GM12878 (cell line): ENCODE data around the gene RNF41. TPM values are rescaled to one million over a fixed set of nuclear protein-coding genes. Genes with fewer than 3 reads are reported as not detected.

ENCODE experiments used
- ATAC-seq: fragments of 200-7000 bp; cut with Tn5 transposase; 3 replicates; pipeline ENCODE4 v1.9.1; 2020; ENCODE audit warnings: mild to moderate bottlenecking, moderate library complexity
- BruUV-seq: library from RNA; stranded (reverse); fragments of 400-500 nt; replicated peaks from 2 replicates; lab custom pipeline; 2021; lab: Mats Ljungman, UMichigan
- CTCF ChIA-PET: fragments of 300-600 bp; sonication (Branson Sonifier 250); formaldehyde crosslinking; extraction: SDS; loops from one replicate; lab custom pipeline; 2021; ENCODE audit warnings: inconsistent platforms; lab: Yijun Ruan, JAX
- POLR2A ChIA-PET: fragments of 350-600 bp; formaldehyde crosslinking; extraction: SDS; loops from one replicate; lab custom pipeline; 2021; ENCODE audit warnings: inconsistent platforms; lab: Charles Lee
- RAD21 ChIA-PET: fragments of 300-600 bp; sonication (Branson Sonifier 250); formaldehyde crosslinking; loops from one replicate; lab custom pipeline; 2023; ENCODE audit warnings: antibody characterized with exemption; ENCODE audit not compliant: unreplicated experiment; lab: Charles Lee
- SMC1A ChIA-PET: fragments of 300-600 bp; sonication (Branson Sonifier 250); formaldehyde crosslinking; loops from one replicate; lab custom pipeline; 2023; ENCODE audit not compliant: unreplicated experiment, uncharacterized antibody; lab: Charles Lee
- DNase-seq: peaks from one replicate; pipeline ENCODE4 v3.0.0-alpha.2; 2011; ENCODE audit warnings: low read depth, low spot score
- FAIRE-seq: peaks from 3 replicates; lab custom pipeline; 2011; peaks lifted over from hg19 to GRCh38; lab: Jason Lieb, UNC
- H2AFZ ChIP-seq: 2 replicates; pipeline ENCODE4 v1.6.0; 2011; ENCODE audit warnings: low read depth, low read length, control low read depth; ENCODE audit not compliant: control insufficient read depth
- H3K27ac ChIP-seq: 2 replicates; pipeline ENCODE4 v1.5.1; 2011; ENCODE audit warnings: control low read depth; ENCODE audit not compliant: control insufficient read depth, insufficient read depth
- H3K27me3 ChIP-seq, 2 experiments: replicated peaks in 1 of 2; 2 replicates each; pipeline versions ENCODE4 v1.6.0 to v1.6.1; 2011; ENCODE audit warnings: low read length in 1 of 2; ENCODE audit not compliant: control insufficient read depth in 2 of 2, insufficient read depth in 2 of 2
- H3K36me3 ChIP-seq, 2 experiments: 2 replicates each; pipeline ENCODE4 v1.5.1; 2011; ENCODE audit warnings: low read length in 1 of 2; ENCODE audit not compliant: control insufficient read depth in 2 of 2, insufficient read depth in 2 of 2
- H3K4me1 ChIP-seq: 2 replicates; pipeline ENCODE4 v1.6.1; 2011; ENCODE audit warnings: mild to moderate bottlenecking, low read length, moderate library complexity, mixed read lengths; ENCODE audit not compliant: control insufficient read depth, insufficient read depth
- H3K4me2 ChIP-seq: 2 replicates; pipeline ENCODE4 v1.6.0; 2011; ENCODE audit warnings: control low read depth; ENCODE audit not compliant: control insufficient read depth, insufficient read depth
- H3K4me3 ChIP-seq: fragments of 200-600 bp; sonication (generic); 2 replicates; pipeline ENCODE4 v1.5.1; 2016
- H3K79me2 ChIP-seq: 2 replicates; pipeline ENCODE4 v1.6.0; 2011; ENCODE audit warnings: low read length; ENCODE audit not compliant: control insufficient read depth, insufficient read depth
- H3K9ac ChIP-seq: 2 replicates; pipeline ENCODE4 v1.8.0; 2011; ENCODE audit warnings: low read length, control low read depth, mixed read lengths; ENCODE audit not compliant: control insufficient read depth, insufficient read depth
- H3K9me3 ChIP-seq: replicated peaks from 3 replicates; pipeline ENCODE4 v1.5.1; 2011; ENCODE audit warnings: mild to moderate bottlenecking, low read length; ENCODE audit not compliant: control insufficient read depth, insufficient read depth
- H4K20me1 ChIP-seq: 2 replicates; pipeline ENCODE4 v1.6.0; 2011; ENCODE audit not compliant: control insufficient read depth, insufficient read depth
- ATF3 ChIP-seq: IDR thresholded peaks from 2 replicates; pipeline ENCODE4 v1.6.1; 2011; ENCODE audit warnings: low read depth, mild to moderate bottlenecking, low read length, moderate library complexity, borderline replicate concordance; ENCODE audit errors: extremely low read depth
- BCL11A ChIP-seq: IDR thresholded peaks from 2 replicates; pipeline ENCODE4 v1.6.1; 2011; ENCODE audit warnings: low read depth, low read length
- ETV6 ChIP-seq, 2 experiments: fragments of 450-650 bp in 1 of 2; IDR thresholded peaks in 1 of 2; conservative IDR thresholded peaks in 1 of 2; 2 replicates each; pipeline ENCODE4 v1.6.1; 2014; ENCODE audit warnings: antibody characterized with exemption in 1 of 2, borderline replicate concordance in 1 of 2, low read depth in 1 of 2, mild to moderate bottlenecking in 1 of 2, moderate library complexity in 1 of 2
- HDAC2 ChIP-seq: fragments of 200-600 bp; sonication (generic); IDR thresholded peaks from 2 replicates; pipeline ENCODE4 v1.6.1; 2017
- IRF5 ChIP-seq: fragments of 450-650 bp; IDR thresholded peaks from 2 replicates; pipeline ENCODE4 v1.6.1; 2017; ENCODE audit warnings: borderline replicate concordance
- MYB ChIP-seq: fragments of 150-350 bp; IDR thresholded peaks from 2 replicates; pipeline ENCODE4 v1.6.1; 2014; ENCODE audit warnings: mild to moderate bottlenecking, low read depth, low read length, borderline replicate concordance
- MYC ChIP-seq: IDR thresholded peaks from 2 replicates; pipeline ENCODE4 v1.6.1; 2011; ENCODE audit warnings: mild to moderate bottlenecking, low read length, moderate library complexity, inconsistent platforms; ENCODE audit not compliant: insufficient read depth, insufficient replicate concordance, insufficient read length, severe bottlenecking
- NKRF ChIP-seq: fragments of 450-650 bp; conservative IDR thresholded peaks from 2 replicates; pipeline ENCODE4 v1.6.1; 2017; ENCODE audit warnings: mild to moderate bottlenecking, moderate library complexity
- POLR2AphosphoS2 ChIP-seq: IDR thresholded peaks from 2 replicates; pipeline ENCODE4 v1.6.1; 2011; ENCODE audit warnings: low read depth, mild to moderate bottlenecking, low read length, improper control_type of control experiment, moderate library complexity
- REST ChIP-seq: IDR thresholded peaks from 2 replicates; pipeline ENCODE4 v1.6.1; 2012; ENCODE audit warnings: mild to moderate bottlenecking, low read depth, low read length
- ZBTB4 ChIP-seq: fragments of 450-650 bp; formaldehyde crosslinking; IDR thresholded peaks from 2 replicates; pipeline ENCODE4 v1.4.0; 2022; ENCODE audit warnings: mild to moderate bottlenecking, moderate library complexity
- ZNF384 ChIP-seq: IDR thresholded peaks from 2 replicates; pipeline ENCODE4 v1.6.1; 2012; ENCODE audit warnings: low read depth, mild to moderate bottlenecking, low read length, improper control_type of control experiment, borderline replicate concordance
- WGBS: methylation state at CpG from one replicate; pipeline ENCODE4 v1.1.6; 2016; ENCODE audit warnings: low lambda C conversion rate; ENCODE audit not compliant: insufficient replicate concordance, insufficient coverage; ENCODE audit errors: missing lambda C conversion rate; 5-methylcytosine and 5-hydroxymethylcytosine counted together
- in situ Hi-C: fragments of 300-500 bp; cut with MboI; formaldehyde crosslinking; loops from 9 replicates; pipeline ENCODE4 v1.14.3; 2018; ENCODE audit warnings: mixed read lengths
- intact Hi-C: fragments of 100-400 bp; cut with micrococcal nuclease; formaldehyde crosslinking; loops from one replicate; pipeline ENCODE4 v1.14.2; 2022; ENCODE audit not compliant: unreplicated experiment
- polyA plus RNA-seq, 11 experiments: library from polyadenylated mRNA; depleted of rRNA in 4 of 11; unstranded in 6 of 11; stranded (reverse) in 5 of 11; fragments of >200 nt; fragmentation: Nextera tagmentation in 4 of 11; fragmentation: Illumina TruSeq in 1 of 11; extraction: Ambion mirVana in 4 of 11; extraction: Trizol in 1 of 11; gene quantifications; 1 replicate in 1 of 11; 2 replicates in 10 of 11; pipeline versions ENCODE4 v1.2.1 to v1.2.3, GENCODE V29; 2011 to 2016; ENCODE audit warnings: inconsistent platforms in 2 of 11, missing spikeins in 2 of 11, low read depth in 1 of 11
- total RNA-seq, 4 experiments: library from RNA; depleted of rRNA in 3 of 4; stranded (reverse); fragments of >200 nt in 3 of 4; fragmentation: Illumina TruSeq in 1 of 4; extraction: Trizol in 1 of 4; gene quantifications; 2 replicates each; pipeline versions ENCODE4 v1.2.1 to v1.2.3, GENCODE V29; 2013 to 2021

The RNF41 gene
- total and polyA plus RNA-seq, 10 of the 15 experiments (the other 5 are each of a cell fraction or from before 2014, with no cell fraction given), result 11.1 to 47.8 (median 30.6) TPM

GRCh38 chr12:56255671-56256070 lies 33.9 kb upstream of the RNF41 start:
- H3K9me3 ChIP-seq, result no peaks in the 10 kb centered on the region
- WGBS, result 85% methylated on average over 7 of the region's 7 CpGs
- ChIA-PET RAD21 (interaction anchor here (1.1 to 1.4 kb wide), 2 partner anchors 34 to 102 kb away, joined by 3 to 5 read pairs; partner anchors contain the start of gene RNF41), SMC1A (interaction anchor here (0.6 to 0.8 kb wide), 2 partner anchors 22 to 57 kb away, joined by 3 read pairs; no protein-coding TSS in a partner anchor), CTCF (interaction anchor here (0.5 to 3.5 kb wide), 6 partner anchors 9 to 205 kb away, joined by 3 to 25 read pairs (median 4); partner anchors contain the start of genes COQ10A and SMARCC2), POLR2A (interaction anchor here (0.6 kb wide), 1 partner anchor 119 kb away, joined by 3 read pairs; no protein-coding TSS in a partner anchor)
- TF ChIP-seq IRF5, result no peak
- no peak for TF ChIP-seq ZNF384
- TF ChIP-seq ATF3, result no peak
- TF ChIP-seq ZBTB4, result no peak
- TF ChIP-seq HDAC2, result no peak
- no peak for TF ChIP-seq BCL11A
- no peak for TF ChIP-seq MYC
- TF ChIP-seq POLR2AphosphoS2, result no peak
- TF ChIP-seq REST, result no peak
- no peak for TF ChIP-seq MYB
- no peak for TF ChIP-seq ETV6 (conservative IDR thresholded peaks at IDR 0.05 in 1 of 2, IDR thresholded peaks at IDR 0.05 in 1 of 2; ENCODE audit: borderline replicate concordance in 1 of 2, low read depth in 1 of 2)
- no peak for TF ChIP-seq NKRF
- no peak overlapping the region for H3K27ac ChIP-seq
- peaks cover 14 to 22% of the 10 kb centered on the region in 2 experiments for H3K36me3 ChIP-seq
- H4K20me1 ChIP-seq, result no peaks in the 10 kb centered on the region
- H3K79me2 ChIP-seq, result peaks cover 11% of the 10 kb centered on the region
- FAIRE-seq, result no peak
- ATAC-seq, result no peak
- H3K27me3 ChIP-seq, result no peaks in the 10 kb centered on the region
- no peak overlapping the region for H3K4me2 ChIP-seq
- no TSS peak for BruUV-seq
- H3K9ac ChIP-seq, result no peak overlapping the region
- no peak overlapping the region for H3K4me3 ChIP-seq
- no peak for DNase-seq
- no peak overlapping the region for H2AFZ ChIP-seq
- intact Hi-C loops, result no loop called here
- peaks cover 7% of the 10 kb centered on the region for H3K4me1 ChIP-seq
- in situ Hi-C loops, result no loop called here
